H9 (cell line): ENCODE results near the gene SH3BP5L. TPM values are rescaled to one million over a fixed set of nuclear protein-coding genes. Genes with fewer than 3 reads are reported as not detected.

ENCODE experiments used
- DNase-seq: peaks from one replicate; pipeline ENCODE4 v3.0.0-alpha.2; 2017
- H2AFZ ChIP-seq: one replicate; pipeline ENCODE4 v1.6.1; 2013; ENCODE audit warnings: mild to moderate bottlenecking, low read length, control low read depth, moderate library complexity
- H2AK5ac ChIP-seq: 2 replicates; pipeline ENCODE4 v1.6.1; 2013; ENCODE audit warnings: low read length, control low read depth, mixed read lengths; ENCODE audit not compliant: insufficient read length
- H2BK120ac ChIP-seq: one replicate; pipeline ENCODE4 v1.6.1; 2013; ENCODE audit warnings: low read depth, mild to moderate bottlenecking, low read length, control low read depth, inconsistent platforms; ENCODE audit not compliant: poor library complexity, severe bottlenecking
- H2BK12ac ChIP-seq: 2 replicates; pipeline ENCODE4 v1.6.1; 2013; ENCODE audit warnings: low read length, control low read depth, mixed read lengths, low read depth; ENCODE audit not compliant: insufficient read length
- H2BK15ac ChIP-seq: 2 replicates; pipeline ENCODE4 v1.6.1; 2013; ENCODE audit warnings: low read depth, low read length, control low read depth
- H2BK20ac ChIP-seq: one replicate; pipeline ENCODE4 v1.6.1; 2013; ENCODE audit warnings: low read depth, mild to moderate bottlenecking, low read length, control low read depth, inconsistent platforms; ENCODE audit not compliant: poor library complexity, severe bottlenecking
- H2BK5ac ChIP-seq: 2 replicates; pipeline ENCODE4 v1.6.1; 2013; ENCODE audit warnings: low read length, control low read depth, mixed read lengths; ENCODE audit not compliant: insufficient read length
- H3K14ac ChIP-seq: 2 replicates; pipeline ENCODE4 v1.6.1; 2013; ENCODE audit warnings: low read length, control low read depth; ENCODE audit not compliant: insufficient read depth
- H3K18ac ChIP-seq: 2 replicates; pipeline ENCODE4 v1.6.1; 2013; ENCODE audit warnings: low read depth, mild to moderate bottlenecking, mixed read lengths, low read length, control low read depth; ENCODE audit not compliant: insufficient read length
- H3K23ac ChIP-seq: 2 replicates; pipeline ENCODE4 v1.6.1; 2013; ENCODE audit warnings: low read length, control low read depth, mixed read lengths, low read depth; ENCODE audit not compliant: insufficient read length
- H3K23me2 ChIP-seq: 2 replicates; pipeline ENCODE4 v1.6.1; 2013; ENCODE audit warnings: low read depth, mild to moderate bottlenecking, mixed read lengths, low read length, control low read depth; ENCODE audit not compliant: insufficient read length, poor library complexity, severe bottlenecking
- H3K27ac ChIP-seq: 2 replicates; pipeline ENCODE4 v1.5.1; 2013; ENCODE audit warnings: low read length, control low read depth, mixed read lengths, low read depth; ENCODE audit not compliant: insufficient read length
- H3K27me3 ChIP-seq: 2 replicates; pipeline ENCODE4 v1.6.1; 2013; ENCODE audit warnings: low read length, control low read depth, inconsistent platforms; ENCODE audit not compliant: insufficient read depth
- H3K4ac ChIP-seq: 2 replicates; pipeline ENCODE4 v1.6.1; 2013; ENCODE audit warnings: low read depth, mild to moderate bottlenecking, control low read depth, inconsistent platforms, low read length, moderate library complexity
- H3K4me1 ChIP-seq: 2 replicates; pipeline ENCODE4 v1.6.1; 2013; ENCODE audit warnings: low read length, control low read depth, inconsistent platforms; ENCODE audit not compliant: insufficient read depth
- H3K4me2 ChIP-seq: 2 replicates; pipeline ENCODE4 v1.6.1; 2013; ENCODE audit warnings: low read length, control low read depth, mixed read lengths; ENCODE audit not compliant: insufficient read length, insufficient read depth
- H3K56ac ChIP-seq: 2 replicates; pipeline ENCODE4 v1.6.1; 2013; ENCODE audit warnings: low read depth, mild to moderate bottlenecking, mixed read lengths, low read length, control low read depth; ENCODE audit not compliant: insufficient read length
- H3K79me1 ChIP-seq: 2 replicates; pipeline ENCODE4 v1.6.1; 2013; ENCODE audit warnings: low read depth, mild to moderate bottlenecking, moderate library complexity, low read length, control low read depth, inconsistent platforms; ENCODE audit not compliant: insufficient read depth, poor library complexity, severe bottlenecking
- H3K79me2 ChIP-seq: 2 replicates; pipeline ENCODE4 v1.6.1; 2013; ENCODE audit warnings: low read length, control low read depth, inconsistent platforms; ENCODE audit not compliant: insufficient read depth
- H3K9ac ChIP-seq: 2 replicates; pipeline ENCODE4 v1.6.1; 2013; ENCODE audit warnings: low read length, control low read depth, mixed read lengths; ENCODE audit not compliant: insufficient read length; ENCODE audit errors: extremely low read depth
- H3K9me3 ChIP-seq: one replicate; pipeline ENCODE4 v1.6.1; 2013; ENCODE audit warnings: low read depth, low read length, inconsistent platforms; ENCODE audit not compliant: control insufficient read depth
- H3T11ph ChIP-seq: one replicate; pipeline ENCODE4 v1.6.1; 2013; ENCODE audit warnings: mild to moderate bottlenecking, low read length, control low read depth, inconsistent platforms
- H4K20me1 ChIP-seq: one replicate; pipeline ENCODE4 v1.6.1; 2013; ENCODE audit not compliant: control insufficient read depth, insufficient read length, insufficient read depth
- H4K5ac ChIP-seq: 2 replicates; pipeline ENCODE4 v1.6.1; 2013; ENCODE audit warnings: low read depth, mild to moderate bottlenecking, mixed read lengths, low read length, control low read depth; ENCODE audit not compliant: insufficient read length
- H4K8ac ChIP-seq: replicated peaks from 2 replicates; pipeline ENCODE4 v1.6.1; 2013; ENCODE audit warnings: low read length, control low read depth, mixed read lengths, low read depth; ENCODE audit not compliant: insufficient read length
- H4K91ac ChIP-seq: 2 replicates; pipeline ENCODE4 v1.6.1; 2013; ENCODE audit warnings: low read depth, mild to moderate bottlenecking, moderate library complexity, mixed read lengths, low read length, control low read depth; ENCODE audit not compliant: insufficient read length
- H3K27ac Mint-ChIP-seq, 3 experiments: 2 replicates in 2 of 3; 3 replicates in 1 of 3; pipeline ENCODE4 v1.8.0; 2020 to 2021; ENCODE audit warnings: mixed read lengths in 3 of 3, mild to moderate bottlenecking in 1 of 3, moderate library complexity in 1 of 3
- H3K27me3 Mint-ChIP-seq: 2 replicates; pipeline ENCODE4 v1.8.0; 2021; ENCODE audit warnings: low read depth, mild to moderate bottlenecking, moderate library complexity, mixed read lengths
- H3K36me3 Mint-ChIP-seq, 3 experiments: 2 replicates in 2 of 3; 3 replicates in 1 of 3; pipeline ENCODE4 v1.8.0; 2020 to 2021; ENCODE audit warnings: low read depth in 3 of 3, mixed read lengths in 3 of 3; ENCODE audit not compliant: insufficient read depth in 1 of 3
- H3K4me1 Mint-ChIP-seq, 2 experiments: 2 replicates each; pipeline ENCODE4 v1.8.0; 2020; ENCODE audit warnings: mixed read lengths in 2 of 2
- H3K4me3 Mint-ChIP-seq, 2 experiments: 2 replicates in 1 of 2; 3 replicates in 1 of 2; pipeline ENCODE4 v1.8.0; 2020 to 2021; ENCODE audit warnings: mild to moderate bottlenecking in 2 of 2, mixed read lengths in 2 of 2, moderate library complexity in 1 of 2
- H3K9me3 Mint-ChIP-seq, 2 experiments: 2 replicates in 1 of 2; 3 replicates in 1 of 2; pipeline ENCODE4 v1.8.0; 2020; ENCODE audit warnings: mild to moderate bottlenecking in 2 of 2, mixed read lengths in 2 of 2, moderate library complexity in 1 of 2
- WGBS: extraction: QIAGEN DNeasy Blood & Tissue Kit; methylation state at CpG from one replicate; pipeline ENCODE4 v1.1.7; 2013; ENCODE audit warnings: missing lambda C conversion rate, low lambda C conversion rate, mixed read lengths; ENCODE audit not compliant: insufficient read length; ENCODE audit errors: extremely low coverage; 5-methylcytosine and 5-hydroxymethylcytosine counted together
- total RNA-seq: library from RNA; stranded (reverse); gene quantifications from 2 replicates; pipeline ENCODE4 v1.2.1, GENCODE V29; 2021
- TF ChIP-seq, protein P1 (sequence below): fragments of 200-600 bp; sonication (generic); conservative IDR thresholded peaks from 3 replicates; pipeline ENCODE4 v1.8.0; 2021; ENCODE audit warnings: antibody characterized with exemption, mild to moderate bottlenecking

SH3BP5L gene
- total RNA-seq, 1 experiment from 2014 or later: 27.6 TPM

DNA sequence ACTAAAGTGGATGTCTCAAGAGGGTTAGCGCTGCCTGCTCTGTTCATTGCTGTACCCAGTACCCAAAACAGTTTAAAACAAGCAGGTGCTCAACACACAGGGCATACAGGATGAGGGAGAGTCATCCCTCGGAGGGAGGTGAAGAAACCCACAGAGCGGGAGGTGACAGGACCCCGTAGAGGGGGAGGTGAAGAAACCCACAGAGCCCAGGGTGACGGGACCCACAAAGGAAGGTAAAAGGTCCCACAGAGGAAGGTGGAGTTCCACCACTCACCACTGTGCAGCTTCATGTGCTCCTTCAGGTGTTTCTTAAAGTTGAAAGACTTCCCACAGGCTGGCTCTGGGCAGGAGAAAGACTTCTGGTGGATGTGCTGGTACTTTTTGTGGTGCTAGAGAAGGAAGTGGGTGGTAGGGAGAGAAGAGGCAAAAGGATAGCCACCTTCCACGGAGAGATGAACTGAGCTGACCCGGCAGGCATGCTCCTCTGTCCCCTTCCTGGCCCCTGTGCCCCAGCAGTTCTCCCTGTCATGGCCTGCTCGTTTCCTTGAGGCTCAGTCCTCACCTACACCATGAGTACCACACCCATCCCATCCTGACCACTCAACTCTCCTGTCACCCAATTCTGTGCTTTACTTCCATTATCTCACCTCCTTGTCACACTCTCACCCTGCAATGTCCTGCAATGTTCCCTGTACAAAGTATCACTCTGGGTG is 28.1 kb upstream of the SH3BP5L start:
- Histone ChIP-seq H3K23ac (no peak overlapping the region), H3K9me3 (no peaks in the 10 kb centered on the region), H3K9ac (no peak overlapping the region), H3K79me1 (no peaks in the 10 kb centered on the region), H2AFZ (no peak overlapping the region), H4K20me1 (no peaks in the 10 kb centered on the region), H2BK15ac (no peak overlapping the region), H3K27me3 (no peaks in the 10 kb centered on the region), H3K4me1 (no peaks in the 10 kb centered on the region), H2AK5ac (no peak overlapping the region), H2BK5ac (no peak overlapping the region), H3K4me2 (no peak overlapping the region), H2BK120ac (no peak overlapping the region), H3K4ac (no peak overlapping the region), H3T11ph (no peak overlapping the region), H2BK20ac (no peak overlapping the region), H4K91ac (no peak overlapping the region), H4K5ac (no peak overlapping the region), H3K14ac (no peak overlapping the region), H3K23me2 (peaks cover 11% of the 10 kb centered on the region), H2BK12ac (no peak overlapping the region), H3K18ac (no peak overlapping the region), H3K56ac (no peak overlapping the region), H4K8ac (no peak overlapping the region), H3K27ac (no peak overlapping the region), H3K79me2 (no peaks in the 10 kb centered on the region)
- peaks cover 3 to 7% of the 10 kb centered on the region in 2 experiments for H3K4me1 Mint-ChIP-seq
- no peaks in the 10 kb centered on the region for H3K9me3 Mint-ChIP-seq
- WGBS: no CpG with 5 or more reads among the region's 8 CpGs
- H3K27me3 Mint-ChIP-seq: no peaks in the 10 kb centered on the region
- peaks cover 4 to 47% (median 34%) of the 10 kb centered on the region in 3 experiments; a peak in 6 of 7 replicates for H3K36me3 Mint-ChIP-seq
- DNase-seq: no peak
- no peak overlapping the region for H3K4me3 Mint-ChIP-seq
- TF ChIP-seq, protein P1, sequence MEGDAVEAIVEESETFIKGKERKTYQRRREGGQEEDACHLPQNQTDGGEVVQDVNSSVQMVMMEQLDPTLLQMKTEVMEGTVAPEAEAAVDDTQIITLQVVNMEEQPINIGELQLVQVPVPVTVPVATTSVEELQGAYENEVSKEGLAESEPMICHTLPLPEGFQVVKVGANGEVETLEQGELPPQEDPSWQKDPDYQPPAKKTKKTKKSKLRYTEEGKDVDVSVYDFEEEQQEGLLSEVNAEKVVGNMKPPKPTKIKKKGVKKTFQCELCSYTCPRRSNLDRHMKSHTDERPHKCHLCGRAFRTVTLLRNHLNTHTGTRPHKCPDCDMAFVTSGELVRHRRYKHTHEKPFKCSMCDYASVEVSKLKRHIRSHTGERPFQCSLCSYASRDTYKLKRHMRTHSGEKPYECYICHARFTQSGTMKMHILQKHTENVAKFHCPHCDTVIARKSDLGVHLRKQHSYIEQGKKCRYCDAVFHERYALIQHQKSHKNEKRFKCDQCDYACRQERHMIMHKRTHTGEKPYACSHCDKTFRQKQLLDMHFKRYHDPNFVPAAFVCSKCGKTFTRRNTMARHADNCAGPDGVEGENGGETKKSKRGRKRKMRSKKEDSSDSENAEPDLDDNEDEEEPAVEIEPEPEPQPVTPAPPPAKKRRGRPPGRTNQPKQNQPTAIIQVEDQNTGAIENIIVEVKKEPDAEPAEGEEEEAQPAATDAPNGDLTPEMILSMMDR: no peak
- peak overlapping the region in 1 of 3 experiments; percentile 68; a peak in 2 of 7 replicates for H3K27ac Mint-ChIP-seq
